IMR-90 (cell line): Measurements from ENCODE around the gene CST5. TPM values are rescaled to one million over a fixed set of nuclear protein-coding genes. Genes with fewer than 3 reads are reported as not detected.

ENCODE experiments used
- ATAC-seq: fragments of 200-7000 bp; cut with Tn5 transposase; 2 replicates; pipeline ENCODE4 v1.9.1; 2020; ENCODE audit warnings: low read depth, mild to moderate bottlenecking, moderate library complexity
- BruUV-seq: library from RNA; stranded (reverse); fragments of 400-500 nt; replicated peaks from 2 replicates; lab custom pipeline; 2021; lab: Mats Ljungman, UMichigan
- CTCF ChIA-PET: fragments of 300-600 bp; formaldehyde crosslinking; extraction: SDS; loops from one replicate; lab custom pipeline; 2021; ENCODE audit warnings: antibody characterized with exemption; lab: Yijun Ruan, JAX
- POLR2A ChIA-PET: fragments of 300-600 bp; sonication (Branson Sonifier 250); formaldehyde crosslinking; loops from one replicate; lab custom pipeline; 2022; ENCODE audit warnings: antibody characterized with exemption; ENCODE audit not compliant: unreplicated experiment; lab: Charles Lee
- DNase-seq: peaks from one replicate; pipeline ENCODE4 v3.0.0; 2013
- H2AFZ ChIP-seq: replicated peaks from 2 replicates; pipeline ENCODE3; 2013; ENCODE audit warnings: low read length, mild to moderate bottlenecking; ENCODE audit not compliant: poor library complexity
- H2AK5ac ChIP-seq: 2 replicates; pipeline ENCODE4 v1.6.1; 2013; ENCODE audit warnings: low read depth, low read length, inconsistent platforms
- H2AK9ac ChIP-seq: replicated peaks from 2 replicates; pipeline ENCODE3; 2013; ENCODE audit warnings: mild to moderate bottlenecking, low read depth, low read length, moderate library complexity; ENCODE audit not compliant: poor library complexity
- H2BK120ac ChIP-seq: 2 replicates; pipeline ENCODE4 v1.6.1; 2013; ENCODE audit warnings: low read depth, low read length, inconsistent platforms
- H2BK15ac ChIP-seq: 3 replicates; pipeline ENCODE4 v1.6.1; 2013; ENCODE audit warnings: low read depth, low read length, inconsistent platforms
- H2BK20ac ChIP-seq: 2 replicates; pipeline ENCODE4 v1.6.1; 2013; ENCODE audit warnings: low read depth, mild to moderate bottlenecking, inconsistent platforms, low read length, moderate library complexity
- H2BK5ac ChIP-seq: 2 replicates; pipeline ENCODE4 v1.6.1; 2013; ENCODE audit warnings: mild to moderate bottlenecking, low read depth, low read length, inconsistent platforms; ENCODE audit not compliant: poor library complexity, severe bottlenecking
- H3K14ac ChIP-seq: replicated peaks from 2 replicates; pipeline ENCODE4 v1.6.1; 2013; ENCODE audit warnings: low read depth, low read length, inconsistent platforms
- H3K18ac ChIP-seq: 2 replicates; pipeline ENCODE4 v1.6.1; 2013; ENCODE audit warnings: low read depth, low read length, control low read depth
- H3K23ac ChIP-seq: 2 replicates; pipeline ENCODE4 v1.6.1; 2013; ENCODE audit warnings: low read depth, low read length, inconsistent platforms
- H3K27ac ChIP-seq: 2 replicates; pipeline ENCODE4 v1.5.1; 2013; ENCODE audit warnings: mild to moderate bottlenecking, control low read depth, low read length; ENCODE audit not compliant: insufficient read depth
- H3K27me3 ChIP-seq: 2 replicates; pipeline ENCODE4 v1.6.1; 2013; ENCODE audit warnings: low read length; ENCODE audit not compliant: control insufficient read depth, insufficient read depth
- H3K36me3 ChIP-seq: 2 replicates; pipeline ENCODE4 v1.6.1; 2013; ENCODE audit warnings: low read length, mixed read lengths; ENCODE audit not compliant: control insufficient read depth, insufficient read depth
- H3K4ac ChIP-seq: 2 replicates; pipeline ENCODE4 v1.6.1; 2013; ENCODE audit warnings: low read depth, low read length, inconsistent platforms
- H3K4me1 ChIP-seq: 2 replicates; pipeline ENCODE4 v1.6.1; 2013; ENCODE audit warnings: low read length, mixed read lengths; ENCODE audit not compliant: control insufficient read depth, insufficient read depth
- H3K4me2 ChIP-seq: 2 replicates; pipeline ENCODE4 v1.6.1; 2013; ENCODE audit warnings: low read depth, mild to moderate bottlenecking, control low read depth, low read length, moderate library complexity
- H3K4me3 ChIP-seq: 2 replicates; pipeline ENCODE4 v1.5.1; 2013; ENCODE audit warnings: low read depth, mild to moderate bottlenecking, control low read depth, low read length, moderate library complexity; ENCODE audit not compliant: insufficient read depth
- H3K56ac ChIP-seq: 2 replicates; pipeline ENCODE4 v1.6.1; 2013; ENCODE audit warnings: low read length, inconsistent platforms; ENCODE audit not compliant: insufficient read depth; ENCODE audit errors: extremely low read depth
- H3K79me1 ChIP-seq, 2 experiments: 2 replicates each; pipeline ENCODE4 v1.6.1; 2013; ENCODE audit warnings: low read length in 2 of 2, inconsistent platforms in 1 of 2, low read depth in 1 of 2
- H3K9ac ChIP-seq: 2 replicates; pipeline ENCODE4 v1.6.1; 2013; ENCODE audit warnings: low read depth, low read length, control low read depth
- H3K9me1 ChIP-seq: 2 replicates; pipeline ENCODE4 v1.6.1; 2013; ENCODE audit warnings: low read length, inconsistent platforms; ENCODE audit not compliant: insufficient read depth
- H3K9me3 ChIP-seq: 2 replicates; pipeline ENCODE4 v1.6.1; 2013; ENCODE audit warnings: low read length; ENCODE audit not compliant: control insufficient read depth, insufficient read depth
- H4K20me1 ChIP-seq: 2 replicates; pipeline ENCODE4 v1.6.1; 2013; ENCODE audit warnings: low read length, inconsistent platforms; ENCODE audit not compliant: insufficient read depth
- H4K5ac ChIP-seq: 2 replicates; pipeline ENCODE4 v1.6.1; 2013; ENCODE audit warnings: mild to moderate bottlenecking, low read depth, low read length, control low read depth
- H4K8ac ChIP-seq, 2 experiments: 2 replicates each; pipeline ENCODE4 v1.6.1; 2013; ENCODE audit warnings: low read depth in 2 of 2, low read length in 2 of 2, control low read depth in 1 of 2, inconsistent platforms in 1 of 2
- H4K91ac ChIP-seq: 2 replicates; pipeline ENCODE4 v1.6.1; 2013; ENCODE audit warnings: low read depth, low read length, inconsistent platforms; ENCODE audit not compliant: insufficient read depth
- CHD1 ChIP-seq: IDR thresholded peaks from 2 replicates; pipeline ENCODE4 v1.6.1; 2012; ENCODE audit warnings: low read depth, low read length, improper control_type of control experiment
- CTCF ChIP-seq: conservative IDR thresholded peaks from 2 replicates; pipeline ENCODE4 v1.5.1; 2012; ENCODE audit warnings: mild to moderate bottlenecking, low read depth, low read length, improper control_type of control experiment
- FOS ChIP-seq: fragments of 150-350 bp; IDR thresholded peaks from 2 replicates; pipeline ENCODE4 v1.6.1; 2016; ENCODE audit warnings: low read depth, low read length
- MAZ ChIP-seq: IDR thresholded peaks from 2 replicates; pipeline ENCODE4 v1.6.1; 2012; ENCODE audit warnings: low read depth, mild to moderate bottlenecking, low read length, improper control_type of control experiment, moderate library complexity, borderline replicate concordance
- MXI1 ChIP-seq: IDR thresholded peaks from 2 replicates; pipeline ENCODE4 v1.6.1; 2012; ENCODE audit warnings: low read depth, mild to moderate bottlenecking, low read length, moderate library complexity, borderline replicate concordance
- RFX5 ChIP-seq: IDR thresholded peaks from 2 replicates; pipeline ENCODE4 v1.8.0; 2012; ENCODE audit warnings: low read depth, mild to moderate bottlenecking, low read length, moderate library complexity
- SMC3 ChIP-seq: fragments of 150-350 bp; IDR thresholded peaks from 2 replicates; pipeline ENCODE4 v1.6.1; 2016; ENCODE audit warnings: low read depth, mild to moderate bottlenecking, antibody characterized with exemption, low read length, moderate library complexity
- WGBS, 2 experiments: methylation state at CpG; one replicate each; pipeline versions ENCODE4 v1.1.5 to v1.1.7; 2013; ENCODE audit warnings: missing lambda C conversion rate in 2 of 2; ENCODE audit not compliant: insufficient read length in 1 of 2; ENCODE audit errors: extremely low coverage in 2 of 2; 5-methylcytosine and 5-hydroxymethylcytosine counted together
- dilution Hi-C: fragments of 300-500 bp; cut with HindIII; formaldehyde crosslinking; loops from one replicate; pipeline ENCODE4 v1.14.3; 2018; ENCODE audit warnings: low sequenced_read_pairs; ENCODE audit not compliant: unreplicated experiment
- in situ Hi-C: fragments of 300-500 bp; cut with MboI; formaldehyde crosslinking; loops from 3 replicates; pipeline ENCODE4 v1.14.3; 2019; ENCODE audit warnings: low sequenced_read_pairs, inconsistent platforms, mixed read lengths
- intact Hi-C: fragments of 100-400 bp; cut with micrococcal nuclease; formaldehyde crosslinking; loops from 2 replicates; pipeline ENCODE4 v1.10.0; 2022
- polyA plus RNA-seq, 3 experiments: library from polyadenylated mRNA; depleted of rRNA; stranded (reverse); fragments of >200 nt; gene quantifications; 2 replicates each; pipeline ENCODE4 v1.2.3, GENCODE V29; 2012; ENCODE audit warnings: low replicate concordance in 1 of 3
- total RNA-seq: library from RNA; depleted of rRNA; stranded (reverse); fragments of >200 nt; gene quantifications from 2 replicates; pipeline ENCODE4 v1.2.3, GENCODE V29; 2012

Gene CST5
- total and polyA plus RNA-seq, 2 of the 4 experiments (the other 2 are of a cell fraction) = not detected

GRCh38 chr20:23884771-23885162, 5.2 kb upstream of the CST5 start:
- in situ Hi-C loops (no loop called here), dilution Hi-C loops (no loop called here), intact Hi-C loops (no loop called here)
- Histone ChIP-seq H3K4me2 (no peak overlapping the region), H2BK120ac (no peak overlapping the region), H3K4me1 (no peaks in the 10 kb centered on the region), H3K18ac (no peak overlapping the region), H3K79me1 (no peaks in the 10 kb centered on the region), H3K27me3 (no peaks in the 10 kb centered on the region), H2BK5ac (no peak overlapping the region), H2AK5ac (no peak overlapping the region), H4K5ac (no peak overlapping the region), H3K9ac (no peak overlapping the region), H3K14ac (no peak overlapping the region), H4K20me1 (no peaks in the 10 kb centered on the region), H4K91ac (no peak overlapping the region), H2AFZ (no peak overlapping the region), H3K4ac (no peak overlapping the region), H4K8ac (no peak overlapping the region), H2AK9ac (no peak overlapping the region), H3K27ac (no peak overlapping the region), H2BK15ac (no peak overlapping the region), H3K23ac (no peak overlapping the region), H3K56ac (no peak overlapping the region), H2BK20ac (no peak overlapping the region), H3K4me3 (no peak overlapping the region), H3K36me3 (no peaks in the 10 kb centered on the region), H3K9me3 (no peaks in the 10 kb centered on the region), H3K9me1 (no peaks in the 10 kb centered on the region)
- POLR2A ChIA-PET = no interaction called here
- no peak for DNase-seq
- TF ChIP-seq CTCF (no peak), MXI1 (no peak), SMC3 (no peak), CHD1 (no peak), MAZ (no peak), RFX5 (no peak), FOS (no peak)
- ATAC-seq = no peak
- CTCF ChIA-PET = no interaction called here
- BruUV-seq = no TSS peak
- no CpG with 5 or more reads among the region's 5 CpGs for WGBS, 2 experiments
